GM18507 (cell line): ENCODE results near the gene AOPEP.

Experiments used
- DNase-seq: peaks from one replicate; pipeline ENCODE4 v3.0.0; 2011; ENCODE audit warnings: low read depth; ENCODE audit not compliant: insufficient read length; ENCODE audit errors: extremely low spot score
- FAIRE-seq: peaks from 2 replicates; lab custom pipeline; 2011; peaks lifted over from hg19 to GRCh38; lab: Jason Lieb, UNC

AOPEP gene

GRCh38 chr9:95053611-95054570, 327.4 kb downstream of the AOPEP start:
- FAIRE-seq (no peak), DNase-seq (no peak)

GRCh38 chr9:95055334-95055850, 328.9 kb downstream of the AOPEP start:
- FAIRE-seq = no peak
- no peak for DNase-seq

GRCh38 chr9:95055851-95056551, 329.5 kb downstream of the AOPEP start:
- DNase-seq = no peak
- no peak for FAIRE-seq

- DNase-seq = no peak
- no peak for FAIRE-seq
Observed at GRCh38 chr9:95057101-95057500, 330.6 kb downstream of the AOPEP start.

GRCh38 chr9:95058121-95058785, 331.8 kb downstream of the AOPEP start:
- FAIRE-seq = no peak
- DNase-seq = no peak

- FAIRE-seq = no peak
Observed at GRCh38 chr9:95058795-95059386, 332.4 kb downstream of the AOPEP start.

GRCh38 chr9:95060234-95060633, 333.7 kb downstream of the AOPEP start:
- no peak for DNase-seq
- FAIRE-seq = no peak

More at GRCh38 chr9:95058795-95059386, 332.4 kb downstream of the AOPEP start:
- DNase-seq = no peak

- FAIRE-seq = no peak
- DNase-seq = no peak
Observed at GRCh38 chr9:95060916-95061315, 334.4 kb downstream of the AOPEP start.

GRCh38 chr9:95061916-95062595, 335.6 kb downstream of the AOPEP start:
- DNase-seq = no peak
- no peak for FAIRE-seq

- FAIRE-seq = no peak
Observed at GRCh38 chr9:95062596-95063065, 336.1 kb downstream of the AOPEP start.

GRCh38 chr9:95063300-95063699, 336.8 kb downstream of the AOPEP start:
- DNase-seq = no peak
- no peak for FAIRE-seq

More at GRCh38 chr9:95062596-95063065, 336.1 kb downstream of the AOPEP start:
- no peak for DNase-seq

GRCh38 chr9:95065224-95065623, 338.7 kb downstream of the AOPEP start:
- FAIRE-seq (no peak), DNase-seq (no peak)

- FAIRE-seq (no peak), DNase-seq (no peak)
Observed at GRCh38 chr9:95067057-95067456, 340.6 kb downstream of the AOPEP start.

GRCh38 chr9:95067897-95068296, 341.4 kb downstream of the AOPEP start:
- DNase-seq = no peak
- no peak for FAIRE-seq

- DNase-seq (no peak), FAIRE-seq (no peak)
Observed at GRCh38 chr9:95070549-95071021, 344.1 kb downstream of the AOPEP start.

- DNase-seq = no peak
- no peak for FAIRE-seq
Observed at GRCh38 chr9:95071450-95071849, 345.0 kb downstream of the AOPEP start.

- DNase-seq (no peak), FAIRE-seq (no peak)
Observed at GRCh38 chr9:95071925-95072324, 345.4 kb downstream of the AOPEP start.

- DNase-seq (no peak), FAIRE-seq (no peak)
Observed at GRCh38 chr9:95073042-95073607, 346.6 kb downstream of the AOPEP start.
